H1 (cell line): ENCODE measurements around the gene C1GALT1. TPM values are rescaled to one million over a fixed set of nuclear protein-coding genes. Genes with fewer than 3 reads are reported as not detected.

ENCODE experiments used
- CTCF ChIA-PET: fragments of 300-600 bp; sonication (Branson Sonifier 250); formaldehyde crosslinking; loops from one replicate; lab custom pipeline; 2021; ENCODE audit not compliant: partially characterized antibody; lab: Charles Lee
- POLR2A ChIA-PET: fragments of 300-600 bp; sonication (Branson Sonifier 250); formaldehyde crosslinking; loops from one replicate; lab custom pipeline; 2021; ENCODE audit warnings: inconsistent platforms; ENCODE audit not compliant: partially characterized antibody; lab: Charles Lee
- DNase-seq, 2 experiments: peaks; one replicate each; pipeline versions ENCODE4 v3.0.0 to v3.0.0-alpha.2; 2010 to 2022; ENCODE audit warnings: low spot score in 2 of 2, low read depth in 1 of 2, mixed read lengths in 1 of 2
- FAIRE-seq: peaks from 2 replicates; lab custom pipeline; 2011; peaks lifted over from hg19 to GRCh38; lab: Jason Lieb, UNC
- H2AFZ ChIP-seq: 2 replicates; pipeline ENCODE4 v1.8.1; 2012; ENCODE audit warnings: low read length, inconsistent platforms
- H2AK5ac ChIP-seq: 2 replicates; pipeline ENCODE4 v1.6.1; 2013; ENCODE audit warnings: low read depth, low read length
- H2BK120ac ChIP-seq: replicated peaks from 2 replicates; pipeline ENCODE3; 2013; ENCODE audit warnings: low read depth, low read length, inconsistent platforms
- H2BK12ac ChIP-seq: 2 replicates; pipeline ENCODE4 v1.6.1; 2013; ENCODE audit warnings: low read depth, low read length
- H2BK15ac ChIP-seq: 2 replicates; pipeline ENCODE4 v1.6.1; 2013; ENCODE audit warnings: low read length
- H2BK20ac ChIP-seq: 2 replicates; pipeline ENCODE4 v1.6.1; 2013; ENCODE audit warnings: low read length
- H2BK5ac ChIP-seq: 2 replicates; pipeline ENCODE4 v1.6.1; 2013; ENCODE audit warnings: low read depth, low read length
- H3K14ac ChIP-seq: 2 replicates; pipeline ENCODE4 v1.6.1; 2013; ENCODE audit warnings: inconsistent platforms; ENCODE audit not compliant: insufficient read length
- H3K18ac ChIP-seq: 2 replicates; pipeline ENCODE4 v1.6.1; 2013; ENCODE audit warnings: low read length; ENCODE audit errors: extremely low read depth
- H3K23ac ChIP-seq: 2 replicates; pipeline ENCODE4 v1.6.1; 2013; ENCODE audit warnings: inconsistent platforms; ENCODE audit not compliant: insufficient read length
- H3K23me2 ChIP-seq: 2 replicates; pipeline ENCODE4 v1.6.1; 2013; ENCODE audit warnings: low read depth, low read length
- H3K27ac ChIP-seq: 2 replicates; pipeline ENCODE4 v1.6.1; 2011; ENCODE audit warnings: low read depth, low read length, inconsistent platforms
- H3K27me3 ChIP-seq, 4 experiments: replicated peaks in 1 of 4; 1 replicate in 1 of 4; 2 replicates in 3 of 4; pipeline versions ENCODE4 v1.6.1 to v1.8.1; 2011 to 2013; ENCODE audit warnings: low read length in 3 of 4, mild to moderate bottlenecking in 3 of 4, inconsistent platforms in 2 of 4, mixed read lengths in 2 of 4, moderate library complexity in 1 of 4; ENCODE audit not compliant: control insufficient read depth in 3 of 4, insufficient read depth in 3 of 4; ENCODE audit errors: extremely low read depth in 1 of 4
- H3K36me3 ChIP-seq, 4 experiments: 2 replicates each; pipeline versions ENCODE4 v1.6.1 to v1.8.1; 2011 to 2013; ENCODE audit warnings: mild to moderate bottlenecking in 4 of 4, low read length in 3 of 4, moderate library complexity in 2 of 4, control low read depth in 1 of 4, inconsistent platforms in 1 of 4; ENCODE audit not compliant: insufficient read depth in 4 of 4, control insufficient read depth in 2 of 4
- H3K4ac ChIP-seq: replicated peaks from 2 replicates; pipeline ENCODE3; 2013; ENCODE audit warnings: low read length, low read depth, mixed read lengths, inconsistent platforms; ENCODE audit not compliant: insufficient read length
- H3K4me1 ChIP-seq, 4 experiments: replicated peaks in 1 of 4; 1 replicate in 1 of 4; 2 replicates in 3 of 4; pipeline versions ENCODE4 v1.6.1 to v1.8.1; 2011 to 2013; ENCODE audit warnings: low read length in 3 of 4, inconsistent platforms in 2 of 4, mixed read lengths in 1 of 4; ENCODE audit not compliant: insufficient read depth in 4 of 4, control insufficient read depth in 3 of 4
- H3K4me2 ChIP-seq, 2 experiments: 2 replicates each; pipeline versions ENCODE4 v1.6.1 to v1.8.1; 2011 to 2013; ENCODE audit warnings: low read depth in 2 of 2, low read length in 2 of 2, control low read depth in 1 of 2, inconsistent platforms in 1 of 2, mild to moderate bottlenecking in 1 of 2; ENCODE audit not compliant: insufficient read depth in 1 of 2
- H3K4me3 ChIP-seq, 4 experiments: fragments of 200-600, 300-600 bp in 1 of 4; sonication (generic), shearing (Covaris generic), sonication (Bioruptor Twin) in 1 of 4; 2 replicates each; pipeline versions ENCODE4 v1.5.1 to v1.8.1; 2011 to 2016; ENCODE audit warnings: low read length in 4 of 4, low read depth in 3 of 4, control low read depth in 2 of 4, inconsistent platforms in 2 of 4, mild to moderate bottlenecking in 2 of 4, mixed read lengths in 1 of 4, moderate library complexity in 1 of 4; ENCODE audit not compliant: insufficient read depth in 2 of 4; ENCODE audit errors: extremely low read depth in 1 of 4
- H3K56ac ChIP-seq: replicated peaks from 2 replicates; pipeline ENCODE3; 2013; ENCODE audit warnings: low read depth, mild to moderate bottlenecking, mixed read lengths, low read length, inconsistent platforms; ENCODE audit not compliant: insufficient read length
- H3K79me1 ChIP-seq: 2 replicates; pipeline ENCODE4 v1.6.1; 2013; ENCODE audit warnings: low read depth, low read length, control low read depth
- H3K79me2 ChIP-seq, 2 experiments: 2 replicates each; pipeline versions ENCODE4 v1.6.1 to v1.8.1; 2012 to 2013; ENCODE audit warnings: low read length in 2 of 2, mild to moderate bottlenecking in 2 of 2, inconsistent platforms in 1 of 2; ENCODE audit not compliant: insufficient read depth in 2 of 2, control insufficient read depth in 1 of 2
- H3K9ac ChIP-seq, 4 experiments: replicated peaks in 1 of 4; 1 replicate in 1 of 4; 2 replicates in 3 of 4; pipeline versions ENCODE4 v1.6.1 to v1.8.1; 2011 to 2013; ENCODE audit warnings: low read depth in 3 of 4, low read length in 3 of 4, control low read depth in 2 of 4, mild to moderate bottlenecking in 2 of 4, moderate library complexity in 2 of 4, inconsistent platforms in 1 of 4; ENCODE audit errors: extremely low read depth in 1 of 4
- H3K9me3 ChIP-seq, 2 experiments: 2 replicates each; pipeline versions ENCODE4 v1.6.1 to v1.8.1; 2012 to 2013; ENCODE audit warnings: mild to moderate bottlenecking in 2 of 2, moderate library complexity in 2 of 2, control low read depth in 1 of 2, inconsistent platforms in 1 of 2, low read depth in 1 of 2, low read length in 1 of 2, mixed read lengths in 1 of 2; ENCODE audit not compliant: insufficient read depth in 2 of 2
- H4K20me1 ChIP-seq, 2 experiments: replicated peaks in 1 of 2; 2 replicates each; pipeline versions ENCODE3 to v1.8.1; 2011 to 2013; ENCODE audit warnings: inconsistent platforms in 2 of 2, low read length in 2 of 2, mild to moderate bottlenecking in 1 of 2; ENCODE audit not compliant: insufficient read depth in 2 of 2, control insufficient read depth in 1 of 2
- H4K5ac ChIP-seq: 2 replicates; pipeline ENCODE4 v1.6.1; 2013; ENCODE audit warnings: low read length, low read depth, mixed read lengths, inconsistent platforms; ENCODE audit not compliant: insufficient read length
- H4K8ac ChIP-seq: 2 replicates; pipeline ENCODE4 v1.8.0; 2013; ENCODE audit warnings: mild to moderate bottlenecking, moderate library complexity, low read length, inconsistent platforms; ENCODE audit not compliant: insufficient read depth; ENCODE audit errors: extremely low read depth
- H4K91ac ChIP-seq: replicated peaks from 2 replicates; pipeline ENCODE3; 2013; ENCODE audit warnings: low read length, mixed read lengths, inconsistent platforms; ENCODE audit not compliant: insufficient read length
- RAD21 ChIP-seq, 2 experiments: IDR thresholded peaks in 1 of 2; conservative IDR thresholded peaks in 1 of 2; 2 replicates each; pipeline ENCODE4 v1.6.1; 2011; ENCODE audit warnings: low read depth in 2 of 2, low read length in 2 of 2, improper control_type of control experiment in 1 of 2, inconsistent platforms in 1 of 2, mild to moderate bottlenecking in 1 of 2, moderate library complexity in 1 of 2
- SP1 ChIP-seq: IDR thresholded peaks from 2 replicates; pipeline ENCODE4 v1.6.1; 2011; ENCODE audit warnings: low read depth, low read length
- WGBS, 2 experiments: shearing (Covaris generic) in 1 of 2; methylation state at CpG; one replicate each; pipeline versions ENCODE4 v1.1.6 to v1.1.7; 2013 to 2015; ENCODE audit warnings: low lambda C conversion rate in 2 of 2, mixed read lengths in 2 of 2, inconsistent platforms in 1 of 2, low coverage in 1 of 2, missing lambda C conversion rate in 1 of 2; ENCODE audit not compliant: insufficient replicate concordance in 2 of 2, insufficient coverage in 1 of 2, insufficient read length in 1 of 2; ENCODE audit errors: extremely low coverage in 1 of 2, missing lambda C conversion rate in 1 of 2; 5-methylcytosine and 5-hydroxymethylcytosine counted together
- polyA plus RNA-seq, 7 experiments: library from polyadenylated mRNA; depleted of rRNA in 3 of 7; stranded (reverse) in 5 of 7; unstranded in 2 of 7; fragments of >200 nt in 5 of 7; fragments of 200-250 nt in 2 of 7; gene quantifications; 1 replicate in 5 of 7; 2 replicates in 1 of 7; 4 replicates in 1 of 7; pipeline versions ENCODE4 v1.2.1 to v1.2.3, GENCODE V29; 2011 to 2013; ENCODE audit warnings: missing spikeins in 2 of 7, mixed read lengths in 2 of 7
- total RNA-seq: library from RNA; stranded (reverse); fragmentation: NEBNext Ultra II Directional; extraction: Animal tissue kit (Norgen Biotek cat#: 25700); gene quantifications from 2 replicates; pipeline ENCODE4 v1.2.1, GENCODE V29; 2021

The C1GALT1 gene
- total and polyA plus RNA-seq, 2 of the 8 experiments (the other 6 are each of a cell fraction or from before 2014, with no cell fraction given) = 18.7 to 94.2 TPM

DNA sequence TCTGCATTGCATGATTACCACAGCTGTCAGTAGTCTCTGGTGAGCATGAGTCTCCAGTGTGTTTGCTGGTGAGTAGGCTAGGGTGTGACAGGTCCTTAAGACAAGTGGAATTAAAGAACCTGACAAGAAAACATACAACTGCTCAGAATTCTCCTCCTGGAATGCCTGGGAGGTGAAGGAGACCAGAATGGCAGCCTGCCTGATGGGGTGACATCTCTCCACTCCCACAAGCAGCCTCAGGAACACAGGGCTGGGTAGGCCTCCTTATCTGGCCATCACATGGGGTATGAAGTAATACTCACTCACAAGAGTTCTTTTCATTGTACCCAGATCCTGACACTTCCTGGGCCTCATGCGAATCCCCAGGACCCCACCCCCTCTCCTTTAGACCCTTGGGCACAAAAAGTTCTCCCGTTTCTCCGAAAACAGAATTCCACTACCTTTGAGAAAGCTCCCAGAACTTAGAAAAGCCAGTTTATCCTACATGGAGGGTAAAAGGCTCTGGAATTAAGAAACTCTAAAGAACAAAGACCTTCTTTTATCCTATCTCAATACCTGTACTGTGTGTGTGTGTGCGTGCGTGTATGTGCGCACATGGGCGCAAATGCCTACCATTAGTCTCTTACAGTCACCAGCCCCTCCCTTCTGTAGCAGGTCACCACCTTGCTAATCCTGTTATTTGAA lies 33.4 kb upstream of the C1GALT1 start:
- 97% methylated on average over 7 of the region's 7 CpGs; no CpG with 5 or more reads in 1 of the 2 experiments for WGBS, 2 experiments
- no peaks in the 10 kb centered on the region for H3K79me2 ChIP-seq
- H2BK120ac ChIP-seq = no peak overlapping the region
- no peak overlapping the region for H4K5ac ChIP-seq
- H4K20me1 ChIP-seq = no peaks in the 10 kb centered on the region
- no peak overlapping the region for H2BK20ac ChIP-seq
- FAIRE-seq (no peak), DNase-seq (no peak)
- no peak overlapping the region for H3K18ac ChIP-seq
- H4K91ac ChIP-seq = no peak overlapping the region
- H3K23ac ChIP-seq = no peak overlapping the region
- POLR2A ChIA-PET = no interaction called here
- peaks cover 24% of the 10 kb centered on the region in 2 experiments for H3K9me3 ChIP-seq
- H3K23me2 ChIP-seq = no peaks in the 10 kb centered on the region
- no peaks in the 10 kb centered on the region for H3K4me1 ChIP-seq
- no peak overlapping the region for H3K14ac ChIP-seq
- H3K9ac ChIP-seq = no peak overlapping the region
- H3K27ac ChIP-seq = no peak overlapping the region
- H2BK5ac ChIP-seq = no peak overlapping the region
- no peak overlapping the region for H2AK5ac ChIP-seq
- H3K27me3 ChIP-seq = no peaks in the 10 kb centered on the region
- no peak overlapping the region for H3K4ac ChIP-seq
- no peak overlapping the region for H2BK12ac ChIP-seq
- H3K79me1 ChIP-seq = no peaks in the 10 kb centered on the region
- H2BK15ac ChIP-seq = no peak overlapping the region
- H3K4me2 ChIP-seq = no peak overlapping the region
- CTCF ChIA-PET = no interaction called here
- no peak overlapping the region for H3K4me3 ChIP-seq
- H3K36me3 ChIP-seq = no peaks in the 10 kb centered on the region; a peak in 1 of 8 replicates
- H4K8ac ChIP-seq = no peak overlapping the region
- no peak overlapping the region for H2AFZ ChIP-seq
- H3K56ac ChIP-seq = no peak overlapping the region
- TF ChIP-seq RAD21 (IDR thresholded peaks at IDR 0.05 in 1 of 2, conservative IDR thresholded peaks at IDR 0.05 in 1 of 2; ENCODE audit: low read depth in 2 of 2, low read length in 2 of 2) = no peak
- TF ChIP-seq SP1 = no peak
